Mesendoderm (in vitro differentiated cells): ENCODE measurements around the gene STARD3.

Experiments
- DNase-seq: peaks from one replicate; pipeline ENCODE4 v3.0.0; 2013
- H2AK5ac ChIP-seq: 2 replicates; pipeline ENCODE4 v1.6.1; 2013; ENCODE audit warnings: low read length, inconsistent platforms
- H2BK120ac ChIP-seq: 2 replicates; pipeline ENCODE4 v1.6.1; 2013; ENCODE audit warnings: low read depth, mild to moderate bottlenecking, low read length, moderate library complexity, mixed read lengths
- H2BK15ac ChIP-seq: replicated peaks from 2 replicates; pipeline ENCODE4 v1.6.1; 2013; ENCODE audit warnings: low read depth, mild to moderate bottlenecking, moderate library complexity
- H2BK5ac ChIP-seq: 2 replicates; pipeline ENCODE4 v1.6.1; 2013; ENCODE audit warnings: low read length, inconsistent platforms
- H3K18ac ChIP-seq: 2 replicates; pipeline ENCODE4 v1.6.1; 2013; ENCODE audit warnings: mild to moderate bottlenecking, low read length, mixed read lengths
- H3K23ac ChIP-seq: one replicate; pipeline ENCODE4 v1.6.1; 2013; ENCODE audit warnings: low read length
- H3K27ac ChIP-seq: 2 replicates; pipeline ENCODE4 v1.5.1; 2013; ENCODE audit warnings: low read depth, mild to moderate bottlenecking, inconsistent platforms, low read length, moderate library complexity
- H3K27me3 ChIP-seq: 2 replicates; pipeline ENCODE4 v1.6.1; 2013; ENCODE audit warnings: low read length, control low read depth, mild to moderate bottlenecking, inconsistent platforms; ENCODE audit not compliant: insufficient read depth, poor library complexity
- H3K36me3 ChIP-seq: 2 replicates; pipeline ENCODE4 v1.6.1; 2013; ENCODE audit warnings: low read length, inconsistent platforms; ENCODE audit not compliant: control insufficient read depth, insufficient read depth
- H3K4ac ChIP-seq: one replicate; pipeline ENCODE4 v1.6.1; 2013; ENCODE audit warnings: low read depth, mild to moderate bottlenecking, low read length, moderate library complexity
- H3K4me1 ChIP-seq: 2 replicates; pipeline ENCODE4 v1.6.1; 2013; ENCODE audit warnings: low read depth, low read length, inconsistent platforms; ENCODE audit not compliant: control insufficient read depth
- H3K4me2 ChIP-seq: 2 replicates; pipeline ENCODE4 v1.6.1; 2013; ENCODE audit warnings: low read length
- H3K4me3 ChIP-seq: 2 replicates; pipeline ENCODE4 v1.5.1; 2013; ENCODE audit warnings: mild to moderate bottlenecking, low read length
- H3K56ac ChIP-seq: one replicate; pipeline ENCODE4 v1.6.1; 2013; ENCODE audit warnings: low read length
- H3K79me1 ChIP-seq: 2 replicates; pipeline ENCODE4 v1.6.1; 2013; ENCODE audit warnings: low read length, inconsistent platforms
- H3K79me2 ChIP-seq: 2 replicates; pipeline ENCODE4 v1.6.1; 2013; ENCODE audit warnings: mild to moderate bottlenecking, low read length; ENCODE audit not compliant: control insufficient read depth, insufficient read depth
- H3K9ac ChIP-seq: 2 replicates; pipeline ENCODE4 v1.6.1; 2013; ENCODE audit warnings: low read length, inconsistent platforms
- H4K5ac ChIP-seq: one replicate; pipeline ENCODE4 v1.6.1; 2013; ENCODE audit warnings: low read length
- H4K8ac ChIP-seq: one replicate; pipeline ENCODE4 v1.6.1; 2013; ENCODE audit warnings: low read depth, mild to moderate bottlenecking, control low read depth, low read length, moderate library complexity
- WGBS: extraction: QIAGEN DNeasy Blood & Tissue Kit; methylation state at CpG from one replicate; pipeline ENCODE4 v1.1.7; 2013; ENCODE audit warnings: low lambda C conversion rate, missing lambda C conversion rate; ENCODE audit not compliant: insufficient coverage; ENCODE audit errors: extremely low coverage; 5-methylcytosine and 5-hydroxymethylcytosine counted together

The STARD3 gene

GRCh38 chr17:39617446-39618245 lies 19.3 kb upstream of the STARD3 start:
- no peak overlapping the region for H3K18ac ChIP-seq
- WGBS = no CpG with 5 or more reads among the region's 79 CpGs
- DNase-seq = no peak
- no peak overlapping the region for H2BK15ac ChIP-seq
- no peak overlapping the region for H3K23ac ChIP-seq
- peak overlapping the region; percentile 56 for H3K56ac ChIP-seq
- H3K4me2 ChIP-seq = peak overlapping the region; percentile 44
- H3K79me2 ChIP-seq = no peaks in the 10 kb centered on the region
- H3K36me3 ChIP-seq = no peaks in the 10 kb centered on the region
- H3K27ac ChIP-seq = no peak overlapping the region
- peaks cover 26% of the 10 kb centered on the region for H3K27me3 ChIP-seq
- no peak overlapping the region for H2BK120ac ChIP-seq
- no peak overlapping the region for H4K8ac ChIP-seq
- no peak overlapping the region for H4K5ac ChIP-seq
- no peak overlapping the region for H3K4ac ChIP-seq
- no peaks in the 10 kb centered on the region for H3K4me1 ChIP-seq
- no peak overlapping the region for H2BK5ac ChIP-seq
- H3K79me1 ChIP-seq = no peaks in the 10 kb centered on the region
- H2AK5ac ChIP-seq = no peak overlapping the region
- H3K4me3 ChIP-seq = no peak overlapping the region
- peak overlapping the region; percentile 48 for H3K9ac ChIP-seq

GRCh38 chr17:39618246-39618913 lies 18.6 kb upstream of the STARD3 start:
- peak overlapping the region; percentile 16 for H3K9ac ChIP-seq
- no peak overlapping the region for H3K4ac ChIP-seq
- H4K8ac ChIP-seq = no peak overlapping the region
- no peak overlapping the region for H2BK15ac ChIP-seq
- H3K27me3 ChIP-seq = peaks cover 26% of the 10 kb centered on the region
- H3K56ac ChIP-seq = no peak overlapping the region
- DNase-seq = no peak
- H4K5ac ChIP-seq = no peak overlapping the region
- H3K4me3 ChIP-seq = no peak overlapping the region
- no peak overlapping the region for H2BK5ac ChIP-seq
- H3K79me1 ChIP-seq = no peaks in the 10 kb centered on the region
- H3K4me1 ChIP-seq = no peaks in the 10 kb centered on the region
- no peaks in the 10 kb centered on the region for H3K79me2 ChIP-seq
- H3K36me3 ChIP-seq = no peaks in the 10 kb centered on the region
- no peak overlapping the region for H2AK5ac ChIP-seq
- H3K18ac ChIP-seq = no peak overlapping the region
- no peak overlapping the region for H3K27ac ChIP-seq
- no peak overlapping the region for H2BK120ac ChIP-seq
- WGBS = no CpG with 5 or more reads among the region's 33 CpGs
- H3K4me2 ChIP-seq = peak overlapping the region; percentile 41
- H3K23ac ChIP-seq = no peak overlapping the region

DNA sequence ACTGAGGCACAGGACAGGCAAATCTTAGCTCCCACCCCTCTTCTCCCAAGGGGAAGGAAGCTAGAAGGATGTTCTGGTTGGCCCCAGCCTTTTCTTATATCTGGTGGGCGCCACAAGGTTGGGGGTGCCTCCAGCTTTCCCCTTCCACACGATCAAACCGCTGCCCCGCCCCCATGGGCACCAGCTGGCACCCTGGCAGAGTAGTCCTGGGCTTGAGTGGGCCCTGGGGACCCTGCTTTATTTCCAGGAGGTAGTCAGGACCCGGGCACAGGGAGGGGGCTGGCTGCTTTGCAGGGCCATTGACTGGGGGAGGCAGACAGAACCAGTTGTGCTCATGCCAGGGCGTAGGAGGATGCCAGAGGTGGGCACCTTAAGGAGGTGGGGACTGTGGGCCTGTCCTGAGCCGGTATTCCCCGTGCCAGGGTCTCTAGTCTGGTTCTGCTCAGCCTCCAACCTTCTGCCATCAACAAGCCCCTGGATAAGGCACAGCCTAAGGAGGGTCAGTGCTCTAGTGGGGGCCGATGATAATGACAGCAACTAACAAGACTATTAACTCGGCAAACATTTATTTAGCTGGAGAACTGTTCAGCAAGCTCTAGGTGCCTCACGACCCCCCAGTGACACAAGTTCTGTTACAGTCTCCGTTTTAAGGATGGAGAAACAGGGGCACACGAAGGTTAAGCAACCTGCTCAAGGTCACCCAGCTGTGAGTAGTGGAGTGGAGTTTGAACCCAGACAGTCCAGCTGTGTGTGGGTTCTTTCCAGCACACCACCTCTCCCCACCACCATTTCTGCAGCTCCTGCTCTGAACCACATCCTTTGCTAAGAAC lies 17.8 kb upstream of the STARD3 start:
- Histone ChIP-seq H2BK15ac (no peak overlapping the region), H4K8ac (no peak overlapping the region), H3K4me1 (no peaks in the 10 kb centered on the region), H3K36me3 (no peaks in the 10 kb centered on the region), H3K4me2 (no peak overlapping the region), H3K23ac (no peak overlapping the region), H4K5ac (no peak overlapping the region), H2AK5ac (no peak overlapping the region), H3K18ac (no peak overlapping the region), H3K56ac (no peak overlapping the region), H3K27ac (no peak overlapping the region), H3K4ac (no peak overlapping the region), H3K9ac (no peak overlapping the region), H2BK5ac (no peak overlapping the region), H3K4me3 (no peak overlapping the region), H3K27me3 (peaks cover 26% of the 10 kb centered on the region), H3K79me1 (no peaks in the 10 kb centered on the region), H2BK120ac (no peak overlapping the region), H3K79me2 (no peaks in the 10 kb centered on the region)
- no peak for DNase-seq
- no CpG with 5 or more reads among the region's 13 CpGs for WGBS

DNA sequence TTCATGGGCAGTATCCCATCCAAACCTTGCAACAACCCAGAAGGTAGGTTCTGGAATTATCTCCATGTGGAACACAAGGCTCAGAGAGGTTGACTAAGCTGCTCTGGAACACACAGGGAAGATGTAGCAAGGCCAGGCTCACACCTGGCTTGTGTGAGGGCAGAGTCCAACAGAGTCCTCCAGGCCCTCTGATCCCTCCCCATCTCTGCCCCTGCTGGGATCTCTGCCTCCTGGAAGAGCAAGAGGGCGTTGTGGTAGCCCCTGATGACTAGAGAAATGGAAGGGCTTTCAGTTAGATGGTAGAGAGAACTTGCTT lies 17.2 kb upstream of the STARD3 start:
- no peak overlapping the region for H3K4me3 ChIP-seq
- no peak for DNase-seq
- H4K8ac ChIP-seq = no peak overlapping the region
- WGBS = no CpG with 5 or more reads among the region's 1 CpG
- H3K79me2 ChIP-seq = no peaks in the 10 kb centered on the region
- no peak overlapping the region for H3K4me2 ChIP-seq
- no peaks in the 10 kb centered on the region for H3K36me3 ChIP-seq
- no peak overlapping the region for H3K56ac ChIP-seq
- H4K5ac ChIP-seq = no peak overlapping the region
- H3K18ac ChIP-seq = no peak overlapping the region
- H2BK5ac ChIP-seq = no peak overlapping the region
- no peak overlapping the region for H3K23ac ChIP-seq
- no peak overlapping the region for H2BK15ac ChIP-seq
- peaks cover 26% of the 10 kb centered on the region for H3K27me3 ChIP-seq
- H3K27ac ChIP-seq = no peak overlapping the region
- no peak overlapping the region for H2AK5ac ChIP-seq
- H3K4me1 ChIP-seq = no peaks in the 10 kb centered on the region
- no peak overlapping the region for H3K4ac ChIP-seq
- H3K79me1 ChIP-seq = no peaks in the 10 kb centered on the region
- no peak overlapping the region for H3K9ac ChIP-seq
- H2BK120ac ChIP-seq = no peak overlapping the region

GRCh38 chr17:39621523-39622379 lies 15.2 kb upstream of the STARD3 start:
- H3K27me3 ChIP-seq = peaks cover 22% of the 10 kb centered on the region

More at GRCh38 chr17:39621523-39622379, 15.2 kb upstream of the STARD3 start:
- H2BK15ac ChIP-seq = no peak overlapping the region
- H3K9ac ChIP-seq = no peak overlapping the region
- H3K36me3 ChIP-seq = no peaks in the 10 kb centered on the region
- H3K4me1 ChIP-seq = no peaks in the 10 kb centered on the region
- no peak overlapping the region for H3K56ac ChIP-seq
- no peak overlapping the region for H3K23ac ChIP-seq
- H2BK120ac ChIP-seq = no peak overlapping the region
- H4K5ac ChIP-seq = no peak overlapping the region
- H4K8ac ChIP-seq = no peak overlapping the region
- DNase-seq = peak; percentile 83
- no peak overlapping the region for H3K27ac ChIP-seq
- H3K4ac ChIP-seq = no peak overlapping the region
- H3K18ac ChIP-seq = no peak overlapping the region
- no peak overlapping the region for H3K4me3 ChIP-seq
- no CpG with 5 or more reads among the region's 26 CpGs for WGBS
- H3K79me1 ChIP-seq = no peaks in the 10 kb centered on the region
- H3K4me2 ChIP-seq = no peak overlapping the region
- no peak overlapping the region for H2BK5ac ChIP-seq
- no peaks in the 10 kb centered on the region for H3K79me2 ChIP-seq
- H2AK5ac ChIP-seq = no peak overlapping the region
